ENCODE measurements around the gene LAMA4.

LAMA4 gene

DNA sequence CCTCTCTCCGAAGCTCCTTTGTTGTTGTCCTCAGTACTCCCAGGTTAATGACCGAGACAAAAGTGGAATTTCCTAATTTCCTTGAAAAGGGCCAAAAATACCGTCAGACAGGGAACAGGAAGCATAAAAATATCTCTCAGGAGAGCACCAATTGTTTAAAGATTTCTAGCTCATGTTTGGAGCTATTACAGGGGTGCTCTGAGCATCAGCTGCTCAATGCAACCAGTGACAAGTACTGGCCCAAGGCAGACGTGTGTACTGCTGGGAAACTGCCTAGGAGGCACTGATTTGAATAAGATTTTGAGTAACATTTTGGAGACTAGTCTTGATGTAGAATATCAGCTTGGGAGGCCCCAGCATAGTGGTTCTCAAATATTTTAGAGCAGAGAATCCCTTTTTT is 17.3 kb downstream of the LAMA4 start:
- no peak for DNase-seq (ENCODE audit: low read depth)

DNA sequence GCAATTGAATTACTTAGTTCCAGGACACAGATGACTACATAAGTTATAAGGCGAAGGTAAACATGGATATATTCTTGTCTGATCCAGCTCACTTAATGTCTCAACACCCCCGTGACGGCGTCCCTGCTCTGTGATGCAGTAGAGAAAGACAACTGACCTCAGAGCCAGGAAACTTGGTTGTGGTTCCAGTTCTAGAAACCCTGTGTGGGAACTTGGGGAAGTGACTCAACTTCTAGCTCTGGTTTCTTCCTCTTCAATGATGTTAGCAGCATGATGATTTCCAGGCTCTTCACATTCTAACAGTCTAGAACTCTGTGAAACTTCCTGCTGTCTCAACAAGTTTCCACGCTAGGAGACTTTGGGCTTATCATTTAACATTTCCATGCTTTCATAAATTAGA is 18.4 kb downstream of the LAMA4 start:
- no peak for DNase-seq (ENCODE audit: low read depth)

DNA sequence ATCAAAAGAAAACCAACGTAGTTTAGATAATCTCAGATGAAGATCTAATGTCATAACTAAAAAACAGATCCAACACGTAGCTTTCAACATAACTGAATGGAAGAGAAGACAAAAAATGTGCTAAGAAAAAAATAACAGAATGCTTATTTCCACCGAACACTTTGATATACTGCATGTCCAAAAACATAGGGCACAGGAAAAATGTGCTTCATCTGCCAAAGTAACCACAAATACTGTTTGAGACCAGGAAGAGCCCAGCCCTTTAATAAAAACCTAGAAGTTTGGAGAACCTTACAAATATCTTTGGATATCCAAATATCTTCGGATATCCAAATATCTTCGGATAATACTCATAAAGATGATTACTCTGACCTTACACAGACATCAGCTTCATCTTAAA is 19.8 kb downstream of the LAMA4 start:
- no peak for DNase-seq (ENCODE audit: low read depth)

DNA sequence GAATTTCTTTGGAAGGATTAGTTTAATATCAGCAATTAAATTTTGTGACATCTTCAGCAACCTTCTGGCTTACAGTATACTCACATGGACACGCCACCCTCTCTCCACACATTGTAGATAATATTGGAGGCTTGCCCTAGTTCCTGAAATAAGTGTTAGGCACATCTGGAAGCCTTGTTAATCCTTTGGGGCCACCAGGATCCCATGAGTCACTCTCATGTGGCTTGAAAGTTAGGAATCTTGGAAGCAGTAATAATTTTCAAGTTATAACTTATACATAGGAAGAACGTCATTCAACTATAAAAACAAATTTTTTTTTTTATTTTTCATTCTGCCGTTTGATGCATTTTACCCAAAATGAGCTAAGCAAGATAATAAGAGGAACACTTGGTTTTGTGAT is 20.5 kb downstream of the LAMA4 start:
- DNase-seq (ENCODE audit: low read depth), result no peak

DNA sequence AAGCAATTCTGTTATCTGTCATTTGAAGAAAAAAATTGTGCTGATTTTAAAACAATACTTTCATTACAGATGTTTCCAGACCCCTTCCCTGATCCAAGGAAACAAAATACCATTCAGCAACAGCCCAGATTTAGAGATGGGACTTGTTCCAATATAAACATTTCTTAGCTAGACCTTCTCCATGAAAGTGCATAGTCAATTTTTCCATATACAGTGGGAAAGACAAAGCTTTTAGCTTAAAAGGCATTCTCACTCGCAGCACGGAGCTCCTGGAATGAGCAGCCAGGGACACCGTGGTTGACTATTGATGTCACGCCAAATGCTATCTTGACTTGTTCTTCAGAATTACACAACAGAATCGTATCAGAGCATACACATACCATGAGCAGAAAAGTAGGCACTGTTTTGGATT is 21.5 kb downstream of the LAMA4 start:
- no peak for DNase-seq (ENCODE audit: low read depth)

DNA sequence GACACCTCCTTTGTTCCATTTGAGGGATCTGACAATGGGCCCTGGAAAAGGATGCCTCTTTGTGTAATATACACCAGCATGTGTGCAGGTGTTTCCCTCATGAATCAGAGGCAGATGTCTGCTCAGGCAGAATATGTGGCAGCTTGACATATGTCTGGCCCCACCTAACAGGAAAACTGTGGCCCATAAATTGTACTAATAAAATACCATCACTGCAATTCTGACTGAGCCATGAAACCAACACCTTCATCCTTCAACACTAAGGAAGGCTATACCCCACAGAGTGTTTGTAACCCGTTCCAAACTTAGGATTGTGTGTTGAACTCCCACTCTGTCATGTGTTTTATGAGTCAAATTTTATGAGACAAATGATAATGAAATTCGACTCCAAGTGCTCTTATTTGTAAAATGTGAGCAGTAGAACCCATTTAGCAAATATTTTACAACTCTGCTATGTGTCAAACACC is 22.7 kb downstream of the LAMA4 start:
- no peak for DNase-seq (ENCODE audit: low read depth)

DNA sequence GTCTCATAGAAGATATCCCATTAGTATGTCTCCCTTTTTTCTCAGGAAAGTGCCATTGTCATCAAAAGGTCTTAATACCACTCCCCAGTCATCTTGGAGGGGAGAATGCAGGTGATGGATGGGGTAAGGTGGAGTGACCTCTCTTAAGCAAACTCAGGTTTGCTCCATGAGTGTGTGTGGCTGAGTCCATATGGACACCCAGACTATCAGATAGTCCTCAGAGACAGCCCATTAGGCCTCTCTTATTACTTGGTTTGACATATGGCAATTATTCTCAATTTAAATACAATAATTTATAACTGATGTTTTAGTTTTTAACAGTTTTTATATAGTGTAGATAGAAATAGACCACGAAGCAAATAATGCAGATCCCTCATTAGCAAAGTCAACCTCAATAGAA is 23.2 kb downstream of the LAMA4 start:
- no peak for DNase-seq (ENCODE audit: low read depth)

DNA sequence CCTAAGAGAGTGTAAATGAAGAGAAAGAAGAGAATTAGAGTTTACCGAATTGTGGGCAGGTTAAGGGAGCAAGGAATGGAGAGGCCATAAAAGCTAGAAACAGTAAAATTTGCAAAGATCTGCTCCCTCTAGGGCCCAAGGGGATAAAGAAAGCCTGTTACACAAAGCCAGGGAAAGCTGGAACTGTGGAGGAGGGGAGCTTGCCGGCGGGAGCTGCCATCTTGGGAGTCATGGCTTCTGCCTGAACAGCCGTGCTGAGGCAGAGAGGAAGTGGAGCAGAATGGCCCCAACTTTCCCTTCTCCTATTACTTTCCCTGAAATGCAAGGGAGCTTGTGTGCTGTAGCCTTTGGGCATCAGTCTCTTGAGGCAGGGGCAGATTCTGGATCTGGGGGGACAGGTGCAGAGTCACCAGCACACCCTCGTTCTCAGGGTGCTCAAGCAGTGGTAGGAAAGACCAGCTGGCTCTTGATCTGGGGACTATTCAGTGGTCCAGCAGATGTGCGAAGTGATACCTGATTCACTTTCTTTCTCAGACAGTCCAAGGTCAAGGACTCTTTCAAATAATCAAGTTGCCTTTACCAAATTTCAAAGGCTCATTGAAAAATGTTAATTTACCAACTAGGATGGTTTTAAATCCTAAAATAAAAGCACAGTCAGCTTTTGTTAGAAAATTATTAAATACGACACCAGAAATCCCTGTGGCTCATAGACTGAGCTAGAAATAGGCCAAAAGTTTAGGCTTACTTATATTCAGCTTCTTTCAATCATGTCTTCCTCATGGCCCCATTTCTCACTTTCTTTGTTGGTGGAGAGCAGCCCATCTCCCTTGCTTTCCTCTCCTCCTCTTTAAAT is 25.7 kb downstream of the LAMA4 start:
- DNase-seq (ENCODE audit: low read depth), result no peak

DNA sequence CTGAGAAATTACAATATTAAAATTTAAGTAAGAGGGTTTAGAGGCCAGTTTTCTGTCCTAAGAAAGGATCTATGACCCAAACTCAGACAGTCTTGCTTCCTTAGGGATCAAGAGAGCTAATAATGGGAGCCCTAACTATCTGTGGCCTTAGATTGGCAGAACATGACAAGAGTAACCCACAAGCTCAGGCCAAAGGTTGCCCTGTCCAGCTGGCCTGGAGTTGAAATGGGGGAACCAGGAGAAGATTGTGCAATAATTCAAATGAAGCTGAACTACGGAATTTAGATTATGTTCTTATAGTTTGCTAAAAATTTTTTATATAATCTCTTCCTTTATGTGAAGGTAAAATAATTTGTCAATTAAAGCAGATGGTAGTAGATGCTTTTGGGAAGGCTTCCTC is 26.4 kb downstream of the LAMA4 start:
- no peak for DNase-seq (ENCODE audit: low read depth)

DNA sequence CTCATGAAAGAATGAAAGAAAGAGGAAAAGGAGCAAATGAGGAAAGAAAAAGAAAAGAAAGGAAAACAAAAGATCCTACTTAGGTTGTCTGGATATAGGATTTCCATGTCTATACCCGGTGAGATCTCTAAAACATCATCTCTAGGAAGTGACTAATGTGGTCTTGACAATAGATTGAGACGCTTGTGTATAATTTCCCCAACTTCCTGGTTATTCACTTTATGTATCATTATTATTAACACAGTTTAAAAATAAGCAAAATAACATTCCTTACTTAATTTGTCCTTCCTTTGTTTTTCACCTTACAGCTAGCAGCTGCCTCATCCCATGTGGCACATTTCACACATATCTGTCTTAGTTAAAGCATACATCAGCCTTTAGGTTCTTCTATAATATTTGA is 27.0 kb downstream of the LAMA4 start:
- no peak for DNase-seq (ENCODE audit: low read depth)

DNA sequence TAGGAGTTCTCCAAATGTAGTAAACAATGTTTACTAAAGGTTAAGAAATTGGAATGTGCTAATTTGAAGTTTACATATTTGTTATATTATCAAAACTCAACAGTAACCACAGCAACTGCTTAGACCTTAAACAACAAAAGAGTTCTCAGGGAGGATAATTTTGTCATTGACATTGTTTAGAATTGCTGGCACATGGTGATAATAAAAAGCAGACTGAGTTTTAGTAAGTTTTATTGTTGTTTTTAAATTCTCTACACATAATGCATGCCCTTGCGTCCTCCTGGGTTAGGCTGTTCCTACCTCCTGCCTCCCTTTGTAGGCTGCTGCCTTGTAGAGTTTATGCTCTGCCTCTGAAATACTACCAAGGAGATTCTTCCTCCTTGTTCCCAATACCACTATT is 28.7 kb downstream of the LAMA4 start:
- no peak for DNase-seq (ENCODE audit: low read depth)

DNA sequence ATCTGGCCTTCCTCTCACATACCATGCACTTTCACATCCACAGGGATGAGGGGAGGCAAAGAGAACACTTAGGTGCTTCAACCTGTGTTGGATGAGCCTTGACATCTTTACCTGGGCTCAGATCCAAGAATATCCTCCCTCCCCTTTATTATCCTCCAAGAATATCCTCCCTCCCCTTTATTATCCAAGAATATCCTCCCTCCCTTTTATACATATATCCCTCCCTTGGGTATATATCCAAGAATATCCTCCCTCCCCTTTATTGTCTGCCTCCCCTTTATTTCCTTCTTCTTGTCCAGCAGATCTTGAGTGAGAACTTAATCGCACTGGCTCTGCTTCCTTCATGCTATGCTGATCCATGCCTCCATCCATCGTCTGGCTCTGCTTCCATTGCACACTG is 30.3 kb downstream of the LAMA4 start:
- no peak for DNase-seq (ENCODE audit: low read depth)

DNA sequence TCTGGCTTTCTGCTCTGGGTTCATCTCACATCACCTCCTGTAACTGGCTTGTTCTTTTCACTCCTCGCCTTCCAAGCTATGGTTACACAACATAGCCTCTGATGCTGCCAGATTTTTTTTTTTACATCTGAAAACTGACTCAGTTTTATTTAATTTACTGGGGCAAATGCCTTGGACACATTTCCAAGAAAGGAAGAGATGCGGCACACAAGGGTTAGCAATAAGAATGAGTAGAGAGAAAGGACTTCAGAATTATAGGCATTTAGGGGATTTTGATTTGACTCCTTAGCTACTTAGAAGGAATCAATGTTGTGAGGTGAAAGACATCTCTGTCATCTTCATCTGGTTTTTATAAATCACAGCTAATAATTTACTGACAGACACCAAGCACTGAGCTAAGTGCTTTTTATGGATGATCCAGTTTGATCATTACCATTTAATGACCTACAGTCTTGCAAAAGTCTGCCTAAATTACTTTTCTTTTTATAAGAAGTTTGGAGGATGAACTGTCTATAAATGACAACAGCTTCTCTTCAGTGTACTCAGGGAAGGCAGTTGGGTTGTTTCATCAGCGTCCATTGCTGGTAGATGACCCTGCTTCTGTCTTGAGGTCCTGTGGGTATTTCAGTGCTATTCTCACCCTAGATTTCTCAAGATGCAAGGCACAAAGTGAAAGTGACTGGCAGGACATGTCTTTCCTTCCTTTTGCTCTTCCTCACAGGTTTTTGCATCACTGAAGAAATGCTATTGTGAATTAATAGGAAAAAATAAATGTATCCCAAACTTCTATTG is 31.1 kb downstream of the LAMA4 start:
- DNase-seq (ENCODE audit: low read depth), result no peak

DNA sequence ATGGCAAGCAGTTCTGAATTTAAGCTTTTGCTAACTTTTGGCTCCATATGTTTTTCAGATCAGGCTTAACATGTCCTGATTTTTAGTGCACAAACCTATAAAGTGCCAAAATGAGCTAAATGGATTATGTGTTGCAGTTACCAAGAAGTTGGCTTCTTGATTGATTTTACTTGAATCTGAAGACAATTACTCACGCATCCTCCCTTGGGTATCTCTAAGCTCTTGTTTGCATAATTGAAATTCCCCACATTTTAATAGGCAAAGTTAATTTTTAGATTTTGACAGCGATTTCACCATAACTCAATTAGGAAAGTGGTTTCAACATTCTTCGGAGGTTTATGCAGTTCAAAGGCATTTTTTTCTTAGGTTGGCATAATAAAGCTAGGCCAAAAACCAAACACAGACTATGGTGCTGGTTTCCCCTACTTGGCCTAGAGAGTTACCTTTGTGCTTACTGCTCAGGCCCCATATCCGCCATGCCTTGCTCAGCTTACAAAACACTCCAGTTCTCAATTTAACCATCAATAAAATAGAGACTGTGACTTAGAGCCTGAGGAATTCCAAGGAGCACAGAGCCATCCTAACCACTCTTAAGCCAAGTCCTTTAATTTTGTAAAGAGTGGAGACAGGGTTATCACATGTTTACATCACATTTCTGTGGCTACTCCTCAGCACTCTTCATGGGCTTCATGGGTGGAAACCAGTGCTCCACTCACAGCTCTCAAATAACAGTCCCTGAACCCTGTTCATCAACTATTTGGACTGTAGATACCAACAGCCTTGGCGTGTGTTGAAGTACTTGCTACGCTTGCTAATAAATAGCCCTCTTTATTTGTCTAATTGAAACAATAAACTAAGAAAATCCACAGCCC is 32.1 kb downstream of the LAMA4 start:
- DNase-seq (ENCODE audit: low read depth), result no peak

DNA sequence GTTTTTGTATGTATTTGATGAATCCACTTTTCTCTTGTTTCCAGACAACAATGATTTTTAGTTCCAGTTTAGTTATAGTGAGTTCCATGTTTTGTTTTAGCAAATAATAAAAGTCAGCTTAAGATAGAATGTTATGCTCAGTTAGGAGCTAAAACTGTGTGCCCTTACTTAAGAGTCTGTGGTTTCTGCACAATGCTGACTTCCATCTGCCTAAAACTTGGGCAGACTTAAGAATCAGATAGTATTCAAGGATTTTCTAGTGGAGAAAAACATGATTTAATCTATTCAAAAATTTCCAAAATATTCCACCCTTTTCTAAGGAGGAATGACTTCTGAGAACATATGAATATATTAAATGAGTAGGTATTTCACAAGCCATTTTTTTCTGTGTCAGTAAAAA is 32.8 kb downstream of the LAMA4 start:
- DNase-seq (ENCODE audit: low read depth), result no peak

DNA sequence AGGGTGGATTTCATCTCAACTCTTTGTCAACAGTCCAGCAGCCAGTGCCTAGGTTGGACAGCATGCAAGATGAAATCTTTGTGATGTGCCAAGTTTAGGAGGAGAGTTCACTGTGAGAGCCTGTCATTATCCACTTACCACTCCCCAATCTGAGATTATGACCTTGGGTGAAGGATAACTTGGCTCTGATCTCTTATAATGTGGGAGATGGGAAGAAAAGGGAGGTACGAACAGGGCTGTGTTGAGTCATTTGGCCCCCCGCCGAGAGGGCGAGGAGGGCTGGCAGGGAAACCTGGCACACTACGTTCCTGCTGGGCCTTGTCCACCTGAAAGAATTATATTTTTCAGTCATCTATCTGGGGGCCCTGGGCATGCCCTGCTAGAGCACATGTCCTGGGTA is 35.8 kb downstream of the LAMA4 start:
- no peak for DNase-seq (ENCODE audit: low read depth)

DNA sequence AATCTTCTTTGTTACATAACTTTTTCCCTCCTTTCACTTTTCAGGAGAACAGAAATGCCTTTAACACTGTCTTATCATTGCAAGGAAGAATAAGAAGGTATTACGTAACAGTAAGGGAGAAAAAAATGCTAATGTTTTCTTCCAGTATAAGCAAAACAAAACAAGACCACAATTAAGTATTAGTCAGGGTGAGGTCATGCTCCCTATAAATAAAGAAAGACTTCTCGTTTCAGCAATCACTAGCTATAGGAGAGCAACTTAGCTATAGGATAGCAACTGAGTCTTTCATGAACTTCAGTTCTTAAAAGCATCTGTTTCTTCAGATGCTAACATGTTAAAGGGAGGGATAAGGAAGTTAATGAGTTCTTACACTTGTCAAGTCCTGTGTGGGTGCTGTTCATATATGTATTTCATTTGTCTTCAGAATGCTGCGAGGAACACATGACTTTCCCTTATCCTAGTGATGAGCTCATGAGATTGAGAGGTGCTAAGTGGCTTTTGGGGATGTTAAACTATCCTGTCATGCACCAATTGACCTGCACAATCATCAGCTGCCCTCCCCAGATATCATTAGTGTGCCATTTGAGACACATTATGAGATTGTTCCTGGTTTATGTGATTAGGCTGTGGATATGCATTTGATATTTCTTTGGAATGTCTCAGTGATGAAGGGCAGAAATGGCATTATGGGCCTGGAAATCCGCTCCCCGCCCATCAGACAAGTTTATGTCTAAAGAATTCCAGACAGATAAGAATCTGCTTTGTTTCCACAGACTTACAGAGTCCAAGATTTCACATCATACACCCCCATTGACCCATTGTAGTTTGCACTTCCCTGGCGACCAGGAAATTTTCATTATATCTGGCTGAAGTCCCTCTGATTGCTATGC is 37.5 kb downstream of the LAMA4 start:
- DNase-seq (ENCODE audit: low read depth), result no peak

DNA sequence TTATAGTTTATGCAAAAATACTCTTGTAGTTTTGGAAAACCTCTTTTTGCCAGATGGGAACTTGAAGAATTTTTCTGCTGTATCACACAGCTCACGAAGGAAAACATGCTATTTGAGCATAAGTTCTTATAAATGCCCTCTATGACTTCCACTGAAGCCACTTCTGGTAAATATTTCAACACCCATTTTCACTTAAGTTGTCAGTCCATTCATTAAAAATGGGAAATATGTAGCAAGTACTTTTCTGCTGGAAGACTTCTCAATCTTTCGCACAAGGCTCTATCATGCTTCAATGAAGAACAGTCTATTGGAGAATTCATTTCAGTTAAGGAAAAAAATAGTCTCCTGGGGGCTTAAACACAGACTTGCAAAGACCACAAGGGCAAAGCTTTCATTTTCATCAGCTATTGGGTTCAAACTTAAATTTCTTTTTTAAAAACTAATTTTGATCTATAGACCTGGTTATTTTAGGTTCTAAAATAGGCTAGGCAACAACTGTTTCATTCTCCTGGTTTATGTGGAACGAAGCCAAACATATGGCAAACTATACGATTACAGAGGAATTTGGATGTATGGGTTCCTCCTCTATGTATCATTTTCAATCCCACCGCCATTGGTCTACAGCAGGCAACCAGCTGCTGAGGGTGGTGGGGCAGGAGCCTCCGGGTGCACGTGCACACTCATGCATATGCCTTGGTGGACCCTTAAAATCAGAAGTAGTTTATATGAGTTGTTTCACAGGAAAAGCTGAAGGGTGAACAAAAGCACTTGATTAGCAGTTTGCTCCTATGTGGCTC is 38.7 kb downstream of the LAMA4 start:
- no peak for DNase-seq (ENCODE audit: low read depth)

DNA sequence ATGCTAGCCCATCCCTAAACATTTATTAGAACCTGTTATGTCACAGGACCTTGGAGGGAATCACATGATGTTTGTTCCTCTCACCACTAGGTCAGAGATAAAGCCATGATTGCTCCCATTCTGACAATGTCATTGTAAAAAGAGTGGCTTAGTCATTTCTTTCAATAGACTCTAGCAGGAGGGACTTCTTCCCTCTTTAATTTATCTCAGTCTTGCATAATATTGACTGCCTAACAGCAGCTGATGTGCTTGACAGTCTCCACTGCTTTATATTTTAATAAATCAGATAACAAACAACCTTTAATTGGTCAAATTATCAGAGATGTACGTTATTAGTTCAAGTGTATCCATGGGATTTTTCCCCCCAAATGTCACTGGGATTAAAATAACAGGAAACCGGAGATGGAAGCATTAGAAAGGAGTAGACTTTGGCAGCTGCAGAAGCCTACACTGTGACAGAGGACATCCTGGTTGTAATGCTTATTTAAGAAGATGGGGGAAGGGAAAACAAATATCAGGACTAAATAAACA is 39.6 kb downstream of the LAMA4 start:
- DNase-seq (ENCODE audit: low read depth), result no peak

DNA sequence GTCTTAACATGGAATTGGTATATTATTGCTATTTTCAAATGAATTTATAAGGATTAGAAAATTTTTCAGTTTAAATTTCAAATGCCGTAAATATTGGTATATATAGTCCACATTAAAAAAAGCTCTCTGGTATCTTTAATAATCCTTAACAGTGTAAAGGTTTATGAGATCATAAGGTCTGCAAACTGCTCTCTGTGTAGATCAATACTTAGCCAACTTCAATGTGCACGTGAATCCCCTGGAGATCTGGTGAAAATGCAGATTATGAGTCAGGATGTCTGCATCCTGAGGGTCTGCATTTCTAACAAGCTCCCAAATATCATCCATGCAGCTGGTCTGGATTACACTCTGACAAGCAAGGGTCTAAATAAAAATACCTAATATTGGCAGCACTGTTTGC is 43.5 kb downstream of the LAMA4 start:
- DNase-seq (ENCODE audit: low read depth), result no peak
